ENCODE results near the gene RPL27A. TPM values are rescaled to one million over a fixed set of nuclear protein-coding genes. Genes with fewer than 3 reads are reported as not detected.

Gene RPL27A
- total RNA-seq, 2 donors from 2014 or later: 1,682 to 1,804 TPM

GRCh38 chr11:8739309-8739793 lies 56.8 kb downstream of the RPL27A start:
- Mint-ChIP-seq H3K4me1 (no peaks in the 10 kb centered on the region), H3K27ac (no peak overlapping the region), H3K27me3 (peaks cover 12% of the 10 kb centered on the region), H3K4me3 (no peak overlapping the region), H3K36me3 (ENCODE audit: low read depth) (no peaks in the 10 kb centered on the region)
- H3K9me3 ChIP-seq (ENCODE audit: control insufficient read depth, low read length, poor library complexity, severe bottlenecking): no peaks in the 10 kb centered on the region
- no peak for DNase-seq
- no peak for ATAC-seq

Other genes with a start within 250 kb of the RPL27A start
- under 1 TPM; 0.55 to 0.62 TPM for gene STK33, start 88.6 kb upstream of the RPL27A start, total RNA-seq
- 10 to 100 TPM; 20.0 to 23.5 TPM for gene TRIM66, start 127 bp upstream of the RPL27A start, total RNA-seq
- gene AKIP1, start 228.4 kb downstream of the RPL27A start, total RNA-seq: 1 to 10 TPM; 6.8 to 8.1 TPM